Epidermal melanocyte (primary cell): Measurements from ENCODE around the gene MBOAT2.

Experiments
- DNase-seq: peaks from one replicate; pipeline ENCODE4 v3.0.0; 2011; ENCODE audit warnings: low spot score; ENCODE audit not compliant: insufficient read length

Gene MBOAT2

GRCh38 chr2:8833853-8834252 lies 169.6 kb downstream of the MBOAT2 start:
- DNase-seq: no peak

GRCh38 chr2:8831516-8831915 lies 172.0 kb downstream of the MBOAT2 start:
- DNase-seq: no peak

- no peak for DNase-seq
Measured at GRCh38 chr2:8827729-8828128, 175.8 kb downstream of the MBOAT2 start.

- DNase-seq: no peak
Measured at GRCh38 chr2:8822218-8822617, 181.3 kb downstream of the MBOAT2 start.

- DNase-seq: no peak
Measured at GRCh38 chr2:8821276-8822217, 181.9 kb downstream of the MBOAT2 start.

- no peak for DNase-seq
Measured at GRCh38 chr2:8819948-8820347, 183.5 kb downstream of the MBOAT2 start.

DNA sequence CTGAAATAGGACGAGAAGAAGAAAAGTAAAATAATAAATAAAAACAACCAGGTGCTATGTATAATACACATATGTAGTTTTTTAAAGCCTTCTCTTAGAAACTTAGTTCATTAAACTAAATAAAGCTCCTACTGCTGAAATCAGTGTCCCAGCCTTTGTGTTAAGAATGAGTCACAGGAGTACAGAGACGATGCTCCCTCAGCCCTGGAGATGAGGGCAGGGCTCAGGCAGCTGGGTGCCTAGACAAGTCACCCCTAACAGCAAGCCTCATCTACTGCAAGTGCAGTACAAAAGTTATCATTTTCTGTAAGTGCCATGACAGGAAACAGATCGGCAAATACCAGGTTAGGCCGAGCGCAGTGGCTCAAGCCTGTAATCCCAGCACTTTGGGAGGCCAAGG lies 184.3 kb downstream of the MBOAT2 start:
- DNase-seq: no peak

- DNase-seq: no peak
Measured at GRCh38 chr2:8817221-8817620, 186.3 kb downstream of the MBOAT2 start.

GRCh38 chr2:8806885-8807704 lies 196.4 kb downstream of the MBOAT2 start:
- DNase-seq: no peak

- no peak for DNase-seq
Measured at GRCh38 chr2:8805278-8806210, 197.9 kb downstream of the MBOAT2 start.

DNA sequence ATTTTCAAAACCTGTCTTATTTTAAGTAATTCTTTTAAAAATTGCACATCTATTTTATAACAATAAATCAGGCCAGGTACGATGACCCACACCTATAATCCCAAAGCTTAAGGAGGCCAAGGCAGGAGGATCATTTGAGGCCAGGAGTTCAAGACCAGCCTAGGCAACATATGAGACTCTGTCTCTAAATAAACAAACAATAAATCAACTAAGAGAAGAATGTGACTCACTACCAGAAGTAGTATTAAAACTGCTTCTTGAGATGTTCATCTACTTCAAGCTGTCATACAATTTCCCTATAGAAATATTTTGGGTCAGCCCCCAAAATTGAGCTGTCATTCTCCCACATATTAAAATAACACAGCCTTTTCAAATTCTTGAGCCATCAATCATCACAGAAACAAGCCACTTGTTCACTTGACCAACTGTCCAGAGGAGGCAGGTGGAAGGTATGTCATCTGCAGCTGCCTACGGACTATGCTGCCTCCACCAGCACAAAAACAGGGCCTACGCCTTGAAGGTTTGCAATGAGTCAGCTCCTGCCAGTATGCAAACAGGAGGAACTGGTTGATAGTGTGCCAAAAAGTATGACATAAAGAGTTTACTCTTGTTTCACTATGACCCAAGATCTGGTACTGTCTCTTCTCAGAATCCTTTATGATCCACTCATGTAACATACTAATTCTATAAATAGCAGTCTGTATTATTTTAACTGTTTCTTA lies 199.7 kb downstream of the MBOAT2 start:
- no peak for DNase-seq

DNA sequence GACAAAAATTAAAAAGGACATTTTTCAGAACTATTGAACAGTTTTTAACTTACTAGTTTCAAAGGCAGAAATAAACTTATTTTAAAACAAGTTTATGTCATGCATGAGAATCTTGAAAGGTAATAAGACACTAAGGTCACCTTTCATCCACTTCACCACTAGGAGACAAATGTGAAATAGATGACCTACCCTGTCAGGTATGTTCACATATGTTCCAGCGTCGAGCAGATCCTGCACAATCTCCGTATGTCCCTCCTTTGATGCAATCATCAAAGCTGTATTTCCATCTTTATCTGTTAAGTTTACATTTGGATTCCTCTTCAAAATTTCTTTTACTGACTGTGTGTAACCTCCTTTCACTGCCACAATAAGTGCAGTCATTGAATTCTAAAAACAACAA lies 200.7 kb downstream of the MBOAT2 start:
- no peak for DNase-seq
